Gastroesophageal sphincter (tissue), 4 donors: ENCODE data around the gene VAPB. TPM values are rescaled to one million over a fixed set of nuclear protein-coding genes. Genes with fewer than 3 reads are reported as not detected.

Source experiments
- ATAC-seq: fragments of 150-250 bp; one replicate; pipeline ENCODE4 v1.9.1; 2016; ENCODE audit warnings: mild to moderate bottlenecking, moderate library complexity
- H3K27ac ChIP-seq, 4 donors: fragments of 200-600 bp; sonication (generic) in 3 of 4; 1 replicate in 3 of 4; 2 replicates in 1 of 4; pipeline ENCODE4 v1.5.1; 2016 to 2019
- H3K27me3 ChIP-seq: fragments of 200-600 bp; sonication (generic); one replicate; pipeline ENCODE4 v1.5.1; 2019
- H3K36me3 ChIP-seq, 2 donors: fragments of 200-600 bp; sonication (generic); one replicate each; pipeline ENCODE4 v1.5.1; 2019; ENCODE audit warnings: control low read depth in 1 of 2
- H3K4me1 ChIP-seq, 3 donors: fragments of 200-600 bp; sonication (generic); 1 replicate in 2 of 3; 2 replicates in 1 of 3; pipeline ENCODE4 v1.5.1; 2016 to 2019; ENCODE audit warnings: control low read depth in 2 of 3
- H3K4me3 ChIP-seq, 2 donors: fragments of 200-600 bp; sonication (generic); one replicate each; pipeline ENCODE4 v1.5.1; 2019; ENCODE audit warnings: mild to moderate bottlenecking in 1 of 2, moderate library complexity in 1 of 2
- H3K9me3 ChIP-seq, 3 donors: fragments of 200-600 bp; sonication (generic); one replicate each; pipeline ENCODE4 v1.5.1; 2017 to 2019; ENCODE audit warnings: control low read depth in 2 of 3
- CTCF ChIP-seq, 4 experiments: fragments of 200-600 bp in 2 of 4; fragments of 450-650 bp in 2 of 4; sonication (generic) in 1 of 4; IDR thresholded peaks; one replicate each; pipeline ENCODE4 v1.5.1; 2017 to 2019; ENCODE audit warnings: antibody characterized with exemption in 4 of 4, mild to moderate bottlenecking in 2 of 4, moderate library complexity in 2 of 4
- EP300 ChIP-seq: sonication (generic); formaldehyde crosslinking; IDR thresholded peaks from one replicate; pipeline ENCODE4 v1.6.1; 2017; ENCODE audit warnings: antibody characterized with exemption, mild to moderate bottlenecking
- POLR2A ChIP-seq, 2 donors: fragments of 450-650 bp; IDR thresholded peaks; one replicate each; pipeline ENCODE4 v1.6.1; 2017; ENCODE audit warnings: antibody characterized with exemption in 2 of 2, mild to moderate bottlenecking in 2 of 2, moderate library complexity in 1 of 2
- POLR2AphosphoS5 ChIP-seq: sonication (generic); formaldehyde crosslinking; IDR thresholded peaks from one replicate; pipeline ENCODE4 v1.6.1; 2017; ENCODE audit warnings: antibody characterized with exemption
- WGBS, 2 donors: methylation state at CpG; one replicate each; pipeline ENCODE4 v1.1.5; 2018; ENCODE audit warnings: low coverage in 1 of 2; 5-methylcytosine and 5-hydroxymethylcytosine counted together
- total RNA-seq, 4 donors: library from RNA; depleted of rRNA; stranded (reverse); fragments of >200 nt; gene quantifications; one replicate each; pipeline ENCODE4 v1.1.0, GENCODE V29; 2016

VAPB gene
- total RNA-seq, 4 donors from 2014 or later, result 30.4 to 43.1 (median 35.9) TPM

GRCh38 chr20:58496429-58496769 is 107.4 kb downstream of the VAPB start:
- no peaks in the 10 kb centered on the region for H3K4me1 ChIP-seq
- H3K4me3 ChIP-seq, result no peak overlapping the region
- H3K27me3 ChIP-seq, result no peaks in the 10 kb centered on the region
- no peak for TF ChIP-seq POLR2AphosphoS5
- 92 to 93% methylated on average over 4 to 5 of the region's 6 CpGs for WGBS, 2 donors
- no peak for ATAC-seq
- H3K36me3 ChIP-seq, result no peaks in the 10 kb centered on the region
- H3K27ac ChIP-seq, result no peak overlapping the region
- H3K9me3 ChIP-seq, result peaks cover 0 to 4% (median 0%) of the 10 kb centered on the region in 3 donors

- no peaks in the 10 kb centered on the region for H3K27me3 ChIP-seq
- H3K36me3 ChIP-seq, result no peaks in the 10 kb centered on the region
- H3K4me3 ChIP-seq, result no peak overlapping the region
- ATAC-seq, result no peak
- TF ChIP-seq POLR2AphosphoS5, result no peak
- TF ChIP-seq EP300, result no peak
- TF ChIP-seq CTCF (IDR thresholded peaks at IDR 0.05), result no peak
- no peak for TF ChIP-seq POLR2A (IDR thresholded peaks at IDR 0.05)
- H3K4me1 ChIP-seq, result no peaks in the 10 kb centered on the region
- WGBS, 2 donors, result 85 to 93% methylated on average over 8 to 12 of the region's 16 CpGs
- H3K27ac ChIP-seq, result no peak overlapping the region
- peaks cover 0 to 12% (median 0%) of the 10 kb centered on the region in 3 donors for H3K9me3 ChIP-seq
These were observed 108.1 kb downstream of the VAPB start for GRCh38 chr20:58497076-58497641.

- Histone ChIP-seq H3K4me3 (no peak overlapping the region), H3K4me1 (no peaks in the 10 kb centered on the region), H3K27me3 (no peaks in the 10 kb centered on the region), H3K36me3 (no peaks in the 10 kb centered on the region), H3K27ac (no peak overlapping the region), H3K9me3 (peaks cover 0 to 17% (median 0%) of the 10 kb centered on the region in 3 donors)
- TF ChIP-seq POLR2AphosphoS5 (no peak), EP300 (no peak), CTCF (IDR thresholded peaks at IDR 0.05) (no peak), POLR2A (IDR thresholded peaks at IDR 0.05) (no peak)
- WGBS, 2 donors, result 83 to 88% methylated on average over 9 to 10 of the region's 13 CpGs
- ATAC-seq, result no peak
These were observed 108.9 kb downstream of the VAPB start for GRCh38 chr20:58497724-58498469.

GRCh38 chr20:58498470-58499068 is 109.5 kb downstream of the VAPB start:
- Histone ChIP-seq H3K4me1 (no peaks in the 10 kb centered on the region), H3K27me3 (no peaks in the 10 kb centered on the region), H3K27ac (no peak overlapping the region), H3K9me3 (peaks cover 0 to 22% (median 0%) of the 10 kb centered on the region in 3 donors), H3K36me3 (no peaks in the 10 kb centered on the region), H3K4me3 (no peak overlapping the region)
- TF ChIP-seq CTCF (IDR thresholded peaks at IDR 0.05) (no peak), POLR2AphosphoS5 (no peak), POLR2A (IDR thresholded peaks at IDR 0.05) (no peak), EP300 (no peak)
- 85 to 94% methylated on average over 2 to 5 of the region's 9 CpGs for WGBS, 2 donors
- ATAC-seq, result no peak

GRCh38 chr20:58500256-58500655 is 111.2 kb downstream of the VAPB start:
- 92 to 93% methylated on average over 3 to 7 of the region's 7 CpGs for WGBS, 2 donors
- Histone ChIP-seq H3K9me3 (peaks cover 0 to 39% (median 0%) of the 10 kb centered on the region in 3 donors), H3K36me3 (no peaks in the 10 kb centered on the region), H3K27ac (no peak overlapping the region), H3K27me3 (no peaks in the 10 kb centered on the region), H3K4me1 (no peaks in the 10 kb centered on the region), H3K4me3 (no peak overlapping the region)
- ATAC-seq, result no peak
- TF ChIP-seq POLR2AphosphoS5 (no peak), POLR2A (IDR thresholded peaks at IDR 0.05) (no peak), EP300 (no peak), CTCF (IDR thresholded peaks at IDR 0.05) (no peak)

Other genes with a start within 250 kb of the VAPB start
- not detected for gene ANKRD60, start 160.6 kb upstream of the VAPB start, total RNA-seq
- 10 to 100 TPM; 23.2 to 26.8 (median 25.6) TPM for gene RAB22A, start 79.5 kb upstream of the VAPB start, total RNA-seq
- gene APCDD1L, start 126.2 kb downstream of the VAPB start, total RNA-seq, result 1 to 10 TPM in 2 of 4 donors, under 1 TPM in 2; 0.40 to 1.1 (median 0.88) TPM